B cell (primary cell): ENCODE results near the gene ASTN2. TPM values are rescaled to one million over a fixed set of nuclear protein-coding genes. Genes with fewer than 3 reads are reported as not detected.

ENCODE experiments used
- ATAC-seq: fragments of 200-7000 bp; cut with Tn5 transposase; one replicate; pipeline ENCODE4 v1.10.0; 2021; ENCODE audit warnings: low read depth, mild to moderate bottlenecking, moderate number of reproducible peaks, moderate library complexity
- CTCF ChIA-PET: fragments of 350-600 bp; sonication (Branson Sonifier 250); formaldehyde crosslinking; loops from one replicate; lab custom pipeline; 2021; ENCODE audit warnings: antibody characterized with exemption, inconsistent platforms; lab: Charles Lee
- POLR2A ChIA-PET: fragments of 350-600 bp; sonication (Branson Sonifier 250); formaldehyde crosslinking; loops from one replicate; lab custom pipeline; 2021; ENCODE audit warnings: antibody characterized with exemption; lab: Charles Lee
- DNase-seq: peaks from one replicate; pipeline ENCODE4 v3.0.0; 2013
- H2AFZ ChIP-seq: 2 replicates; pipeline ENCODE4 v1.6.1; 2012; ENCODE audit warnings: mild to moderate bottlenecking, low read depth, low read length; ENCODE audit not compliant: insufficient read depth, poor library complexity, severe bottlenecking
- H3K27ac ChIP-seq, 2 donors: 1 replicate in 1 of 2; 2 replicates in 1 of 2; pipeline ENCODE4 v1.5.1; 2012 to 2013; ENCODE audit warnings: low read length in 2 of 2, mild to moderate bottlenecking in 2 of 2, moderate library complexity in 1 of 2
- H3K27me3 ChIP-seq, 4 experiments: fragments of 200-600 bp in 1 of 4; sonication (generic) in 1 of 4; replicated peaks in 1 of 4; 1 replicate in 2 of 4; 2 replicates in 2 of 4; pipeline versions ENCODE4 v1.6.1 to v1.7.0; 2013 to 2016; ENCODE audit warnings: low read length in 3 of 4, mild to moderate bottlenecking in 2 of 4, mixed read lengths in 1 of 4, moderate library complexity in 1 of 4; ENCODE audit not compliant: insufficient read depth in 4 of 4, control insufficient read depth in 3 of 4; ENCODE audit errors: control extremely low read depth in 1 of 4
- H3K36me3 ChIP-seq, 2 experiments: replicated peaks in 1 of 2; 1 replicate in 1 of 2; 2 replicates in 1 of 2; pipeline versions ENCODE4 v1.6.1 to v1.7.1; 2013; ENCODE audit warnings: low read length in 1 of 2; ENCODE audit not compliant: insufficient read depth in 2 of 2, control insufficient read depth in 1 of 2; ENCODE audit errors: control extremely low read depth in 1 of 2, extremely low read depth in 1 of 2
- H3K4me1 ChIP-seq, 2 donors: fragments of 200-600 bp in 1 of 2; sonication (generic) in 1 of 2; 1 replicate in 1 of 2; 2 replicates in 1 of 2; pipeline versions ENCODE4 v1.5.1 to v1.6.1; 2013 to 2017; ENCODE audit warnings: low read length in 2 of 2; ENCODE audit not compliant: control insufficient read depth in 2 of 2, insufficient read depth in 2 of 2
- H3K4me2 ChIP-seq: replicated peaks from 2 replicates; pipeline ENCODE3; 2012; ENCODE audit warnings: mild to moderate bottlenecking, low read depth, low read length; ENCODE audit not compliant: poor library complexity, severe bottlenecking
- H3K4me3 ChIP-seq, 5 experiments: fragments of 200-600 bp in 1 of 5; sonication (generic) in 1 of 5; 1 replicate in 3 of 5; 2 replicates in 2 of 5; pipeline versions ENCODE4 v1.5.1 to v1.7.0; 2011 to 2016; ENCODE audit warnings: low read length in 4 of 5, mild to moderate bottlenecking in 4 of 5, low read depth in 2 of 5, control low read depth in 1 of 5, moderate library complexity in 1 of 5; ENCODE audit not compliant: insufficient read depth in 1 of 5; ENCODE audit errors: control extremely low read depth in 1 of 5, extremely low read depth in 1 of 5
- H3K79me2 ChIP-seq: fragments of 200-600 bp; sonication (generic); one replicate; pipeline ENCODE4 v1.6.0; 2016; ENCODE audit warnings: low read length; ENCODE audit not compliant: control insufficient read depth, insufficient read depth
- H3K9ac ChIP-seq: fragments of 200-600 bp; sonication (generic); 2 replicates; pipeline ENCODE4 v1.6.1; 2017; ENCODE audit warnings: mild to moderate bottlenecking, low read length, moderate library complexity
- H3K9me3 ChIP-seq, 3 donors: one replicate each; pipeline versions ENCODE4 v1.6.1 to v1.7.1; 2013; ENCODE audit warnings: low read length in 2 of 3; ENCODE audit not compliant: control insufficient read depth in 2 of 3, insufficient read depth in 1 of 3; ENCODE audit errors: control extremely low read depth in 1 of 3
- H4K20me1 ChIP-seq: 2 replicates; pipeline ENCODE4 v1.6.0; 2012; ENCODE audit warnings: mild to moderate bottlenecking, low read length; ENCODE audit not compliant: insufficient read depth, control insufficient read depth, poor library complexity, severe bottlenecking
- H3K27ac Mint-ChIP-seq: one replicate; pipeline ENCODE4 v1.8.0; 2021; ENCODE audit warnings: mixed read lengths
- H3K27me3 Mint-ChIP-seq: one replicate; pipeline ENCODE4 v1.8.0; 2021; ENCODE audit warnings: mixed read lengths
- H3K4me1 Mint-ChIP-seq: one replicate; pipeline ENCODE4 v1.8.0; 2021; ENCODE audit warnings: mixed read lengths
- H3K4me3 Mint-ChIP-seq: one replicate; pipeline ENCODE4 v1.8.0; 2021; ENCODE audit warnings: mixed read lengths
- H3K9me3 Mint-ChIP-seq: one replicate; pipeline ENCODE4 v1.8.0; 2022; ENCODE audit warnings: mixed read lengths; ENCODE audit not compliant: insufficient read depth
- CTCF ChIP-seq: fragments of 200-600 bp; IDR thresholded peaks from one replicate; pipeline ENCODE4 v1.8.0; 2022; ENCODE audit warnings: antibody characterized with exemption, mild to moderate bottlenecking
- EZH2 ChIP-seq: IDR thresholded peaks from 2 replicates; pipeline ENCODE4 v1.6.1; 2012; ENCODE audit warnings: borderline replicate concordance, low read depth, mild to moderate bottlenecking, moderate library complexity, low read length; ENCODE audit not compliant: insufficient read depth, poor library complexity, severe bottlenecking
- whole genome bisulfite sequencing: methylation state at CpG from one replicate; pipeline ENCODE4 v1.1.5; 2013; ENCODE audit warnings: missing lambda C conversion rate; ENCODE audit not compliant: insufficient coverage; 5-methylcytosine and 5-hydroxymethylcytosine counted together
- intact Hi-C: fragments of 100-400 bp; cut with micrococcal nuclease; formaldehyde crosslinking; loops from one replicate; pipeline ENCODE4 v1.10.0; 2022
- polyA plus RNA-seq: library from polyadenylated mRNA; depleted of rRNA; stranded (reverse); fragments of >200 nt; gene quantifications from 2 replicates; pipeline ENCODE4 v1.2.3, GENCODE V29; 2012
- total RNA-seq, 2 donors: library from RNA; stranded (reverse); fragments of 120-200 nt in 1 of 2; gene quantifications; 1 replicate in 1 of 2; 2 replicates in 1 of 2; pipeline versions ENCODE4 v1.2.3 to v1.2.4, GENCODE V29; 2013 to 2022

Gene ASTN2
- total and polyA plus RNA-seq, 2 donors (not counting 1 experiment from before 2014, with no cell fraction given) = 1.2 to 3.6 TPM

DNA sequence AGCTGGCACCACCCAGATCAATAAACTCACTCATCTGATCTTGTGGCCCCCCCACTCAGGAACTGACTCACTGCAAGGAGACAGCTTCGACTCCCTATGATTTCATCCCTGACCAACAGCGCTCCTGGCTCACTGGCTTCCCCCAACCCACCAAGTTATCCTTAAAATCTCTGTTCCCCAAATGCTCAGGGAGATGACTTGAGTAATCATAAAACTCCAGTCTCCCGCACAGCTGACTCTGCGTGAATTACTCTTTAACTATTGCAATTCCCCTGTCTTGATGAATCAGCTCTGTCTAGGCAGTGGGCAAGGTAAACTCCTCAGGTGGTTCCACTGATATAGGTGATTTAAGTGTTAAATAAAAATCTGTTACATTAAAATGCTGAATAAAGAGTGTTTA, 729.7 kb downstream of the ASTN2 start:
- Histone ChIP-seq H3K4me3 (no peak overlapping the region), H4K20me1 (no peaks in the 10 kb centered on the region), H3K4me1 (peaks cover 20% of the 10 kb centered on the region in 2 donors), H3K4me2 (no peak overlapping the region), H3K79me2 (peaks cover 29% of the 10 kb centered on the region), H3K27ac (no peak overlapping the region), H3K9me3 (peaks cover 0 to 2% (median 0%) of the 10 kb centered on the region in 3 donors), H3K9ac (no peak overlapping the region), H3K27me3 (no peaks in the 10 kb centered on the region), H2AFZ (no peak overlapping the region), H3K36me3 (no peaks in the 10 kb centered on the region)
- ChIA-PET CTCF (no interaction called here), POLR2A (no interaction called here)
- ATAC-seq (no peak), DNase-seq (no peak)
- H3K27ac Mint-ChIP-seq = no peak overlapping the region
- peaks cover 35% of the 10 kb centered on the region for H3K4me1 Mint-ChIP-seq
- H3K4me3 Mint-ChIP-seq = no peak overlapping the region
- H3K9me3 Mint-ChIP-seq = no peaks in the 10 kb centered on the region
- TF ChIP-seq CTCF = no peak
- 96% methylated on average over 2 of the region's 4 CpGs for WGBS
- intact Hi-C loops = no loop called here
- H3K27me3 Mint-ChIP-seq = no peaks in the 10 kb centered on the region

- no peak overlapping the region for H2AFZ ChIP-seq
- Mint-ChIP-seq H3K4me1 (peaks cover 24% of the 10 kb centered on the region), H3K9me3 (no peaks in the 10 kb centered on the region), H3K27me3 (no peaks in the 10 kb centered on the region), H3K4me3 (no peak overlapping the region), H3K27ac (no peak overlapping the region)
- no peak overlapping the region for H3K27ac ChIP-seq
- H3K4me3 ChIP-seq = no peak overlapping the region
- CTCF ChIA-PET = no interaction called here
- H3K79me2 ChIP-seq = peaks cover 24% of the 10 kb centered on the region
- H3K36me3 ChIP-seq = no peaks in the 10 kb centered on the region
- H3K9me3 ChIP-seq = peaks cover 0 to 2% (median 0%) of the 10 kb centered on the region in 3 donors
- H3K9ac ChIP-seq = no peak overlapping the region
- intact Hi-C loops = no loop called here
- ATAC-seq = no peak
- H3K27me3 ChIP-seq = no peaks in the 10 kb centered on the region
- no peaks in the 10 kb centered on the region for H4K20me1 ChIP-seq
- H3K4me2 ChIP-seq = no peak overlapping the region
- DNase-seq = no peak
- TF ChIP-seq EZH2 (no peak), CTCF (no peak)
- H3K4me1 ChIP-seq = peaks cover 17 to 19% of the 10 kb centered on the region in 2 donors
- POLR2A ChIA-PET = no interaction called here
These were observed 731.3 kb downstream of the ASTN2 start for GRCh38 chr9:116683535-116683934.
